Left lung (tissue), 10 donors: ENCODE data around the gene ZNF318. TPM values are rescaled to one million over a fixed set of nuclear protein-coding genes. Genes with fewer than 3 reads are reported as not detected.

ENCODE experiments used
- ATAC-seq: fragments of 200-7000 bp; cut with Tn5 transposase; one replicate; pipeline ENCODE4 v1.9.1; 2020; ENCODE audit warnings: moderate library complexity
- DNase-seq, 4 donors: peaks; one replicate each; pipeline ENCODE4 v3.0.0-alpha.2; 2013 to 2020
- H3K27ac ChIP-seq, 2 donors: fragments of 200-600 bp; sonication (generic) in 1 of 2; one replicate each; pipeline versions ENCODE4 v1.5.0 to v1.8.0; 2020 to 2021
- H3K27me3 ChIP-seq, 2 donors: fragments of 200-600 bp; sonication (generic) in 1 of 2; one replicate each; pipeline versions ENCODE4 v1.5.0 to v1.8.0; 2020 to 2021
- H3K36me3 ChIP-seq, 2 donors: fragments of 200-600 bp; sonication (generic) in 1 of 2; one replicate each; pipeline versions ENCODE4 v1.5.0 to v1.8.0; 2020 to 2021
- H3K4me1 ChIP-seq, 2 donors: fragments of 200-600 bp; one replicate each; pipeline ENCODE4 v1.8.0; 2021
- H3K4me3 ChIP-seq, 2 donors: fragments of 200-600 bp; sonication (generic) in 1 of 2; one replicate each; pipeline versions ENCODE4 v1.5.0 to v1.8.0; 2020 to 2021; ENCODE audit warnings: mild to moderate bottlenecking in 1 of 2
- H3K9me3 ChIP-seq, 2 donors: fragments of 200-600 bp; sonication (generic) in 1 of 2; one replicate each; pipeline versions ENCODE4 v1.5.0 to v1.8.0; 2020 to 2021
- intact Hi-C, 2 donors: fragments of 100-400 bp; cut with DNase I; formaldehyde crosslinking; loops; one replicate each; pipeline versions ENCODE4 v1.11.2 to v1.14.2; 2022
- polyA plus RNA-seq, 6 donors: library from polyadenylated mRNA; unstranded; fragments of 120-200 nt; gene quantifications; one replicate each; pipeline ENCODE4 v1.2.1, GENCODE V29; 2013; ENCODE audit not compliant: insufficient read length in 6 of 6
- total RNA-seq, 2 donors: library from RNA; stranded (reverse); fragmentation: NEBNext Ultra II Directional; extraction: Animal tissue kit (Norgen Biotek cat#: 25700); gene quantifications; one replicate each; pipeline ENCODE4 v1.2.1, GENCODE V29; 2021
- TF ChIP-seq, protein P1 (sequence below), 2 donors: fragments of 200-600 bp; sonication (generic) in 1 of 2; IDR thresholded peaks; one replicate each; pipeline versions ENCODE4 v1.5.0 to v1.8.0; 2021; ENCODE audit warnings: antibody characterized with exemption in 2 of 2
- donor health status: DM: no; HTN: yes; CAD: no.
- donor health status: DM: no; HTN: no; CAD: no.

Gene ZNF318
- total and polyA plus RNA-seq, 8 donors: 13.3 to 37.6 (median 31.8) TPM

DNA sequence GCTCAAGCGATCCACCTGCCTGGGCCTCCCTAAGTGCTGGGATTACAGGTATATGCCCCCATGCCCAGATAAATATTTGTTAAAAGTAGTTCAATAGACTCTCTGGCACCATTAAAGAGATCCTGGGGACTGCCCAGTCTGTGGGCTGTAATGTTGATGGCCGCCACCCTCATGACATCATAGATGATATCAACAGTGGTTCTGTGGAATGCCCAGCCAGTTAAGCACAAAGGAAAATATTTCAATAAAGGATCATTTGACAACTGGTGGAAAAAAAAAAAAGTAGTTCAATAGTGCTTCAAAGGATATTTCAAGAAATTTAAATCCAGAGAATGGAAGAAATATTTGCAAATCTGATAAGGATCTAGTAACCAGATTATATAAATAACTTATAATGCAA, 59.3 kb downstream of the ZNF318 start:
- Histone ChIP-seq H3K4me3 (no peak overlapping the region), H3K27ac (no peak overlapping the region), H3K4me1 (peaks cover 0 to 51% of the 10 kb centered on the region in 2 donors), H3K36me3 (no peaks in the 10 kb centered on the region), H3K27me3 (peaks cover 0 to 28% of the 10 kb centered on the region in 2 donors), H3K9me3 (no peaks in the 10 kb centered on the region)
- TF ChIP-seq, protein P1, sequence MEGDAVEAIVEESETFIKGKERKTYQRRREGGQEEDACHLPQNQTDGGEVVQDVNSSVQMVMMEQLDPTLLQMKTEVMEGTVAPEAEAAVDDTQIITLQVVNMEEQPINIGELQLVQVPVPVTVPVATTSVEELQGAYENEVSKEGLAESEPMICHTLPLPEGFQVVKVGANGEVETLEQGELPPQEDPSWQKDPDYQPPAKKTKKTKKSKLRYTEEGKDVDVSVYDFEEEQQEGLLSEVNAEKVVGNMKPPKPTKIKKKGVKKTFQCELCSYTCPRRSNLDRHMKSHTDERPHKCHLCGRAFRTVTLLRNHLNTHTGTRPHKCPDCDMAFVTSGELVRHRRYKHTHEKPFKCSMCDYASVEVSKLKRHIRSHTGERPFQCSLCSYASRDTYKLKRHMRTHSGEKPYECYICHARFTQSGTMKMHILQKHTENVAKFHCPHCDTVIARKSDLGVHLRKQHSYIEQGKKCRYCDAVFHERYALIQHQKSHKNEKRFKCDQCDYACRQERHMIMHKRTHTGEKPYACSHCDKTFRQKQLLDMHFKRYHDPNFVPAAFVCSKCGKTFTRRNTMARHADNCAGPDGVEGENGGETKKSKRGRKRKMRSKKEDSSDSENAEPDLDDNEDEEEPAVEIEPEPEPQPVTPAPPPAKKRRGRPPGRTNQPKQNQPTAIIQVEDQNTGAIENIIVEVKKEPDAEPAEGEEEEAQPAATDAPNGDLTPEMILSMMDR (IDR thresholded peaks at IDR 0.05): no peak
- DNase-seq (no peak), ATAC-seq (no peak)
- intact Hi-C loops: no loop called here

GRCh38 chr6:43308990-43309477, 60.4 kb downstream of the ZNF318 start:
- peaks cover 0 to 28% of the 10 kb centered on the region in 2 donors for H3K27me3 ChIP-seq
- H3K4me3 ChIP-seq: peak overlapping the region in 1 of 2 donors; percentile 26
- intact Hi-C loops: no loop called here
- H3K4me1 ChIP-seq: peaks cover 0 to 47% of the 10 kb centered on the region in 2 donors
- no peak for ATAC-seq
- no peaks in the 10 kb centered on the region for H3K36me3 ChIP-seq
- H3K27ac ChIP-seq: no peak overlapping the region
- no peak for DNase-seq
- TF ChIP-seq, protein P1 (IDR thresholded peaks at IDR 0.05): no peak
- no peaks in the 10 kb centered on the region for H3K9me3 ChIP-seq

- DNase-seq (peak in 2 of 4 donors; percentile 49 to 92), ATAC-seq (peak; percentile 87)
- Histone ChIP-seq H3K27me3 (peaks cover 0 to 28% of the 10 kb centered on the region in 2 donors), H3K36me3 (no peaks in the 10 kb centered on the region), H3K27ac (no peak within 1 kb of the TSS), H3K4me3 (peak within 1 kb of the TSS; percentile 7 to 26), H3K4me1 (peaks cover 0 to 41% of the 10 kb centered on the region in 2 donors), H3K9me3 (no peaks in the 10 kb centered on the region)
- TF ChIP-seq, protein P1 (IDR thresholded peaks at IDR 0.05): no peak
- intact Hi-C loops: no loop called here
Measured at GRCh38 chr6:43308101-43308989, 61.1 kb downstream of the ZNF318 start, which contains the start of gene CRIP3. Gene CRIP3, minus strand, starts transcription at chr6:43308826. Its CDS starts 34 bp downstream, at chr6:43308792.

GRCh38 chr6:43307451-43308100, 61.9 kb downstream of the ZNF318 start:
- Histone ChIP-seq H3K4me1 (peaks cover 0 to 33% of the 10 kb centered on the region in 2 donors), H3K27me3 (peaks cover 0 to 28% of the 10 kb centered on the region in 2 donors), H3K9me3 (no peaks in the 10 kb centered on the region), H3K36me3 (no peaks in the 10 kb centered on the region), H3K4me3 (no peak overlapping the region), H3K27ac (no peak overlapping the region)
- intact Hi-C loops: no loop called here
- ATAC-seq (no peak), DNase-seq (no peak)
- TF ChIP-seq, protein P1 (IDR thresholded peaks at IDR 0.05): no peak

GRCh38 chr6:43306086-43306485, 63.4 kb downstream of the ZNF318 start:
- no peak overlapping the region for H3K27ac ChIP-seq
- TF ChIP-seq, protein P1 (IDR thresholded peaks at IDR 0.05): no peak
- no peaks in the 10 kb centered on the region for H3K9me3 ChIP-seq
- ATAC-seq: no peak
- no peak for DNase-seq
- H3K36me3 ChIP-seq: no peaks in the 10 kb centered on the region
- intact Hi-C loops: no loop called here
- H3K27me3 ChIP-seq: peaks cover 0 to 34% of the 10 kb centered on the region in 2 donors
- peaks cover 0 to 18% of the 10 kb centered on the region in 2 donors for H3K4me1 ChIP-seq
- H3K4me3 ChIP-seq: no peak overlapping the region
